Astrocyte (in vitro differentiated cells and primary cell): ENCODE results near the gene SLC7A6OS. TPM values are rescaled to one million over a fixed set of nuclear protein-coding genes. Genes with fewer than 3 reads are reported as not detected.

Source experiments
- DNase-seq: peaks from one replicate; pipeline ENCODE4 v3.0.0-alpha.2; 2010; ENCODE audit warnings: low read depth
- FAIRE-seq: peaks from 2 replicates; lab custom pipeline; 2011; peaks lifted over from hg19 to GRCh38; lab: Jason Lieb, UNC
- H2AFZ ChIP-seq: 2 replicates; pipeline ENCODE4 v1.6.0; 2012; ENCODE audit warnings: low read depth, low read length, inconsistent platforms
- H3K27ac ChIP-seq: 2 replicates; pipeline ENCODE4 v1.5.1; 2011; ENCODE audit warnings: low read depth, low read length, inconsistent platforms
- H3K27me3 ChIP-seq: 2 replicates; pipeline ENCODE4 v1.6.0; 2011; ENCODE audit warnings: low read length, inconsistent platforms; ENCODE audit not compliant: insufficient read depth
- H3K36me3 ChIP-seq: 2 replicates; pipeline ENCODE4 v1.5.1; 2011; ENCODE audit warnings: low read length, inconsistent platforms; ENCODE audit not compliant: insufficient read depth
- H3K4me1 ChIP-seq: 2 replicates; pipeline ENCODE4 v1.5.1; 2011; ENCODE audit warnings: low read length, inconsistent platforms; ENCODE audit not compliant: insufficient read depth
- H3K4me2 ChIP-seq: 2 replicates; pipeline ENCODE4 v1.6.0; 2012; ENCODE audit warnings: low read length, inconsistent platforms
- H3K4me3 ChIP-seq: 2 replicates; pipeline ENCODE4 v1.5.1; 2011; ENCODE audit warnings: low read depth, mild to moderate bottlenecking, low read length, inconsistent platforms; ENCODE audit not compliant: insufficient read depth
- H3K79me2 ChIP-seq: 2 replicates; pipeline ENCODE4 v1.6.0; 2012; ENCODE audit warnings: mild to moderate bottlenecking, low read length, inconsistent platforms; ENCODE audit not compliant: insufficient read depth
- H3K9ac ChIP-seq: 2 replicates; pipeline ENCODE4 v1.6.0; 2012; ENCODE audit warnings: mild to moderate bottlenecking, low read length, inconsistent platforms
- H3K9me3 ChIP-seq: 2 replicates; pipeline ENCODE4 v1.5.1; 2012; ENCODE audit warnings: low read depth, mild to moderate bottlenecking, low read length, inconsistent platforms; ENCODE audit not compliant: insufficient read depth
- H4K20me1 ChIP-seq: 2 replicates; pipeline ENCODE4 v1.6.0; 2012; ENCODE audit warnings: low read length, inconsistent platforms; ENCODE audit not compliant: insufficient read depth
- H3K27ac Mint-ChIP-seq: one replicate; pipeline ENCODE4 v1.8.0; 2021; ENCODE audit warnings: mild to moderate bottlenecking, mixed read lengths; ENCODE audit not compliant: unreplicated experiment
- H3K27me3 Mint-ChIP-seq: one replicate; pipeline ENCODE4 v1.8.0; 2021; ENCODE audit warnings: low read depth, mixed read lengths; ENCODE audit not compliant: unreplicated experiment
- H3K36me3 Mint-ChIP-seq: one replicate; pipeline ENCODE4 v1.8.0; 2021; ENCODE audit warnings: low read depth, mixed read lengths; ENCODE audit not compliant: unreplicated experiment
- H3K4me1 Mint-ChIP-seq: one replicate; pipeline ENCODE4 v1.8.0; 2021; ENCODE audit warnings: low read depth, mixed read lengths; ENCODE audit not compliant: unreplicated experiment
- H3K4me3 Mint-ChIP-seq: one replicate; pipeline ENCODE4 v1.8.0; 2021; ENCODE audit warnings: mild to moderate bottlenecking, moderate library complexity, mixed read lengths; ENCODE audit not compliant: unreplicated experiment
- H3K9me3 Mint-ChIP-seq: one replicate; pipeline ENCODE4 v1.8.0; 2021; ENCODE audit warnings: mild to moderate bottlenecking, mixed read lengths; ENCODE audit not compliant: unreplicated experiment
- EZH2 ChIP-seq: IDR thresholded peaks from 2 replicates; pipeline ENCODE4 v1.6.1; 2012; ENCODE audit warnings: mild to moderate bottlenecking, low read length, inconsistent platforms; ENCODE audit not compliant: insufficient read depth
- total RNA-seq: library from RNA; stranded (reverse); gene quantifications from 2 replicates; pipeline ENCODE4 v1.2.1, GENCODE V29; 2021
- TF ChIP-seq, protein P1 (sequence below): IDR thresholded peaks from 2 replicates; pipeline ENCODE4 v1.5.1; 2011; ENCODE audit warnings: low read depth, mild to moderate bottlenecking, inconsistent platforms, low read length, moderate library complexity; ENCODE audit not compliant: insufficient read depth

The SLC7A6OS gene
- total RNA-seq, 1 donor from 2014 or later = 16.7 TPM

DNA sequence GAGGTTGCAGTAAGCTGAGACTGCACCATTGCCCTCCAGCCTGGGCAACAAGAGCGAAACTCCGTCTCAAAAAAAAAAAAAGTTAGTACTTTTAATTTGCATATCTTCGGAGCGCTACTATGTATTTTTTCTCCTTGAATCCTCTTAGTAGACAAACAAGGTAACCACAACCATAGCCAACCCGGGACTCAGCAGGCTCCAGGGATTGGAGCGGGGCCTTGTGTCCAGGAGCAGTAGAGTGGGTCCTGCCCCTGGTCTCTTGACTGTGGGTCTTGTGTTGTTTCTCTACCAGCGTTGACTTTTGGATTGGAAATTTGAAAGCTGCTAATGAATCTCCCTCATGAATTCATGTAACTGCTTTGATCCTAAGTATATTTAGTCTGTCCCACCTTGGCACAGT lies 32.4 kb upstream of the SLC7A6OS start:
- H3K36me3 Mint-ChIP-seq = peaks cover 23% of the 10 kb centered on the region
- peaks cover 11% of the 10 kb centered on the region for H3K4me1 Mint-ChIP-seq
- H3K27ac Mint-ChIP-seq = no peak overlapping the region
- Histone ChIP-seq H2AFZ (no peak overlapping the region), H3K27ac (no peak overlapping the region), H3K4me2 (no peak overlapping the region), H3K79me2 (no peaks in the 10 kb centered on the region), H3K36me3 (peaks cover 38% of the 10 kb centered on the region), H3K9me3 (peaks cover 3% of the 10 kb centered on the region), H3K4me1 (no peaks in the 10 kb centered on the region), H4K20me1 (peaks cover 7% of the 10 kb centered on the region), H3K4me3 (no peak overlapping the region), H3K27me3 (no peaks in the 10 kb centered on the region), H3K9ac (no peak overlapping the region)
- DNase-seq (no peak), FAIRE-seq (no peak)
- H3K27me3 Mint-ChIP-seq = no peaks in the 10 kb centered on the region
- TF ChIP-seq, protein P1, sequence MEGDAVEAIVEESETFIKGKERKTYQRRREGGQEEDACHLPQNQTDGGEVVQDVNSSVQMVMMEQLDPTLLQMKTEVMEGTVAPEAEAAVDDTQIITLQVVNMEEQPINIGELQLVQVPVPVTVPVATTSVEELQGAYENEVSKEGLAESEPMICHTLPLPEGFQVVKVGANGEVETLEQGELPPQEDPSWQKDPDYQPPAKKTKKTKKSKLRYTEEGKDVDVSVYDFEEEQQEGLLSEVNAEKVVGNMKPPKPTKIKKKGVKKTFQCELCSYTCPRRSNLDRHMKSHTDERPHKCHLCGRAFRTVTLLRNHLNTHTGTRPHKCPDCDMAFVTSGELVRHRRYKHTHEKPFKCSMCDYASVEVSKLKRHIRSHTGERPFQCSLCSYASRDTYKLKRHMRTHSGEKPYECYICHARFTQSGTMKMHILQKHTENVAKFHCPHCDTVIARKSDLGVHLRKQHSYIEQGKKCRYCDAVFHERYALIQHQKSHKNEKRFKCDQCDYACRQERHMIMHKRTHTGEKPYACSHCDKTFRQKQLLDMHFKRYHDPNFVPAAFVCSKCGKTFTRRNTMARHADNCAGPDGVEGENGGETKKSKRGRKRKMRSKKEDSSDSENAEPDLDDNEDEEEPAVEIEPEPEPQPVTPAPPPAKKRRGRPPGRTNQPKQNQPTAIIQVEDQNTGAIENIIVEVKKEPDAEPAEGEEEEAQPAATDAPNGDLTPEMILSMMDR = no peak
- H3K9me3 Mint-ChIP-seq = no peaks in the 10 kb centered on the region
- no peak overlapping the region for H3K4me3 Mint-ChIP-seq

DNA sequence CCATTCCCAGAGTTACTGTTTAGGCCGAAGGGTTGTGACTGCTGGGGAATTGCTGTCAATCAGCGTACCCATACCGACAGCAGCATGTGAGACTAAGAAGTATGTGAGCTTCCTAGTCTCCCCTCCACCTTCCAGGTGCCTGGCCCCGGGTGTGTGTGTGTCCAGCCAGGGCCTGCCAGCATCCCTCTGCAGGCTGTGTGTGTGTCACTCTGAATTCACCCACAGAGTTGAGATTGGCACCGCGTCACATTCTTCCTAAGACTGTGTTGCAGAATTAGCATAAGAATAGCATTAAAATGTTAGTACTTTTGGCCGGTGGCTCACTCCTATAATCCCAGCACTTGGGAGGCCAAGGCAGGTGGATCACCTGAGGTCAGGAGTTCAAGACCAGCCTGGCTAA lies 31.9 kb upstream of the SLC7A6OS start:
- Histone ChIP-seq H3K27ac (no peak overlapping the region), H3K4me3 (no peak overlapping the region), H4K20me1 (peaks cover 7% of the 10 kb centered on the region), H3K4me2 (no peak overlapping the region), H3K27me3 (no peaks in the 10 kb centered on the region), H3K79me2 (no peaks in the 10 kb centered on the region), H2AFZ (no peak overlapping the region), H3K4me1 (no peaks in the 10 kb centered on the region), H3K9me3 (peaks cover 3% of the 10 kb centered on the region), H3K36me3 (peaks cover 39% of the 10 kb centered on the region), H3K9ac (no peak overlapping the region)
- DNase-seq (no peak), FAIRE-seq (no peak)
- Mint-ChIP-seq H3K9me3 (no peaks in the 10 kb centered on the region), H3K4me1 (peaks cover 11% of the 10 kb centered on the region), H3K36me3 (peaks cover 27% of the 10 kb centered on the region), H3K27me3 (no peaks in the 10 kb centered on the region), H3K27ac (no peak overlapping the region), H3K4me3 (no peak overlapping the region)
- TF ChIP-seq, protein P1 = no peak
- no peak for TF ChIP-seq EZH2

DNA sequence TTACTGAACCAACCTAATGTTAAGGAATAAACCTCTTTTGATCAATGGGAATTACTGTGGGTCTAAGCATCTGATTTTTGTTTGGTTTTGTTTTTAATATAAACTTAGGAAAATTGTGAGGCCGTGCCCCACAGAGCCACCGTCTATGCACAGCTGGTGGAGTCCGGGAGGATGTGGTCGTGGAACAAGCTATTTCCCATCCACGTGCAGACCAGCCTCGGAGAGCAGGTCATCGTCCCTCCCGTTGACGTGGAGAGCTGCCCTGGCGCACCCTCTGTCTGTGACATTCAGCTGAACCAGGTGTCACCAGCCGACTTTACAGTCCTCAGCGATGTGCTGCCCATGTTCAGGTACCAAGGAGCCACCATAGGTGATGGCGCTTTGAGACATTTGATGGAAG lies 28.5 kb upstream of the SLC7A6OS start:
- H3K27ac Mint-ChIP-seq = no peak overlapping the region
- H2AFZ ChIP-seq = no peak overlapping the region
- H3K27ac ChIP-seq = no peak overlapping the region
- peaks cover 3% of the 10 kb centered on the region for H3K9me3 ChIP-seq
- no peak overlapping the region for H3K9ac ChIP-seq
- peaks cover 5% of the 10 kb centered on the region for H3K4me1 Mint-ChIP-seq
- no peaks in the 10 kb centered on the region for H3K27me3 ChIP-seq
- TF ChIP-seq EZH2 = no peak
- TF ChIP-seq, protein P1 = no peak
- no peaks in the 10 kb centered on the region for H3K79me2 ChIP-seq
- DNase-seq (no peak), FAIRE-seq (no peak)
- no peaks in the 10 kb centered on the region for H3K27me3 Mint-ChIP-seq
- no peaks in the 10 kb centered on the region for H4K20me1 ChIP-seq
- no peak overlapping the region for H3K4me2 ChIP-seq
- H3K4me3 Mint-ChIP-seq = no peak overlapping the region
- H3K4me1 ChIP-seq = no peaks in the 10 kb centered on the region
- no peaks in the 10 kb centered on the region for H3K9me3 Mint-ChIP-seq
- H3K4me3 ChIP-seq = no peak overlapping the region
- H3K36me3 Mint-ChIP-seq = peaks cover 25% of the 10 kb centered on the region
- peaks cover 32% of the 10 kb centered on the region for H3K36me3 ChIP-seq
